G401 (cell line): ENCODE results near the gene LCE5A. TPM values are rescaled to one million over a fixed set of nuclear protein-coding genes. Genes with fewer than 3 reads are reported as not detected.
A peak's percentile ranks its signal among the peaks of the same experiment; 100 is the strongest.
"Not testable (repeated sequence)": the region's sequence is repeated elsewhere in the genome, so short reads cannot be mapped to it uniquely, and the experiment has no call there.

Source experiments
- DNase-seq: peaks from one replicate; pipeline ENCODE4 v3.0.0-alpha.2; 2015; ENCODE audit warnings: low spot score
- in situ Hi-C: cut with HindIII; loops from 2 replicates; pipeline ENCODE4 v1.10.0; 2016; ENCODE audit warnings: low sequenced_read_pairs, mixed read lengths
- total RNA-seq: library from RNA; depleted of rRNA; stranded (reverse); fragments of >200 nt; shearing (Covaris generic); gene quantifications from 2 replicates; pipeline ENCODE4 v1.2.3, GENCODE V29; 2014; rRNA removed

The LCE5A gene
- not detected in 2 replicates for total RNA-seq

- in situ Hi-C loops, result no loop called here
- no peak for DNase-seq
Observed at GRCh38 chr1:152510503-152510902, at the start of gene LCE5A. LCE5A (plus strand) TSS chr1:152510803; CDS start chr1:152511535, 732 bp downstream.

- DNase-seq, result peak; percentile 22
- in situ Hi-C loops, result no loop called here
Observed at GRCh38 chr1:152461544-152461943, 49.1 kb upstream of the LCE5A start.

GRCh38 chr1:152462636-152463035, 48.0 kb upstream of the LCE5A start:
- in situ Hi-C loops, result no loop called here
- DNase-seq, result no peak

- no peak for DNase-seq
- in situ Hi-C loops, result no loop called here
Observed at GRCh38 chr1:152466217-152466616, 44.4 kb upstream of the LCE5A start.

GRCh38 chr1:152473887-152474537, 36.6 kb upstream of the LCE5A start:
- in situ Hi-C loops, result no loop called here
- no peak for DNase-seq

- in situ Hi-C loops, result no loop called here
- peak; percentile 8 for DNase-seq
Observed at GRCh38 chr1:152479792-152480595, 30.6 kb upstream of the LCE5A start.

- in situ Hi-C loops, result no loop called here
- DNase-seq, result no peak
Observed at GRCh38 chr1:152481869-152482664, 28.5 kb upstream of the LCE5A start.

- no peak for DNase-seq
- in situ Hi-C loops, result no loop called here
Observed at GRCh38 chr1:152486400-152487006, 24.1 kb upstream of the LCE5A start.

- no peak for DNase-seq
- in situ Hi-C loops, result no loop called here
Observed at GRCh38 chr1:152487871-152488270, 22.7 kb upstream of the LCE5A start.

GRCh38 chr1:152491537-152491936, 19.1 kb upstream of the LCE5A start:
- in situ Hi-C loops, DNase-seq: not testable (repeated sequence)

GRCh38 chr1:152495066-152495675, 15.4 kb upstream of the LCE5A start:
- in situ Hi-C loops, result no loop called here
- no peak for DNase-seq

- in situ Hi-C loops, result no loop called here
- no peak for DNase-seq
Observed at GRCh38 chr1:152497273-152497672, 13.3 kb upstream of the LCE5A start.

- in situ Hi-C loops, result no loop called here
- DNase-seq, result no peak
Observed at GRCh38 chr1:152501704-152502103, 8.9 kb upstream of the LCE5A start.

GRCh38 chr1:152502496-152503180, 8.0 kb upstream of the LCE5A start:
- in situ Hi-C loops, result no loop called here
- DNase-seq, result no peak

- peak; percentile 19 for DNase-seq
- in situ Hi-C loops, result no loop called here
Observed at GRCh38 chr1:152505083-152505482, 5.5 kb upstream of the LCE5A start.

- DNase-seq, result no peak
- in situ Hi-C loops, result no loop called here
Observed at GRCh38 chr1:152506899-152507498, 3.6 kb upstream of the LCE5A start.

GRCh38 chr1:152511596-152511995, 993 bp downstream of the LCE5A start:
- DNase-seq, result no peak
- in situ Hi-C loops, result no loop called here

GRCh38 chr1:152513081-152513480, 2.5 kb downstream of the LCE5A start:
- no peak for DNase-seq
- in situ Hi-C loops, result no loop called here
